IMR-90 (cell line): ENCODE results near the gene ARMH4.

Source experiments
- BHLHE40 ChIP-seq: fragments of 150-350 bp; IDR thresholded peaks from 2 replicates; pipeline ENCODE4 v1.6.1; 2016; ENCODE audit warnings: mild to moderate bottlenecking, low read depth, low read length
- CEBPB ChIP-seq: IDR thresholded peaks from 2 replicates; pipeline ENCODE4 v1.6.1; 2012; ENCODE audit warnings: low read depth, low read length, improper control_type of control experiment
- CHD1 ChIP-seq: IDR thresholded peaks from 2 replicates; pipeline ENCODE4 v1.6.1; 2012; ENCODE audit warnings: low read depth, low read length, improper control_type of control experiment
- MAFK ChIP-seq: IDR thresholded peaks from 2 replicates; pipeline ENCODE4 v1.6.1; 2012; ENCODE audit warnings: low read depth, low read length, improper control_type of control experiment
- POLR2A ChIP-seq: IDR thresholded peaks from 2 replicates; pipeline ENCODE4 v1.6.1; 2012; ENCODE audit warnings: mild to moderate bottlenecking, low read depth, low read length
- RAD21 ChIP-seq: IDR thresholded peaks from 2 replicates; pipeline ENCODE4 v1.6.1; 2012; ENCODE audit warnings: low read length, improper control_type of control experiment
- RCOR1 ChIP-seq: IDR thresholded peaks from 2 replicates; pipeline ENCODE4 v1.6.1; 2012; ENCODE audit warnings: mild to moderate bottlenecking, low read length, improper control_type of control experiment; ENCODE audit not compliant: insufficient replicate concordance
- RFX5 ChIP-seq: IDR thresholded peaks from 2 replicates; pipeline ENCODE4 v1.8.0; 2012; ENCODE audit warnings: low read depth, mild to moderate bottlenecking, low read length, moderate library complexity
- TF ChIP-seq, protein P1 (sequence below): conservative IDR thresholded peaks from 2 replicates; pipeline ENCODE4 v1.5.1; 2012; ENCODE audit warnings: mild to moderate bottlenecking, low read depth, low read length, improper control_type of control experiment
- TF ChIP-seq, protein P2 (sequence below): fragments of 150-350 bp; IDR thresholded peaks from 2 replicates; pipeline ENCODE4 v1.6.1; 2017; ENCODE audit warnings: mild to moderate bottlenecking, antibody characterized with exemption, low read length, low read depth

DNA sequence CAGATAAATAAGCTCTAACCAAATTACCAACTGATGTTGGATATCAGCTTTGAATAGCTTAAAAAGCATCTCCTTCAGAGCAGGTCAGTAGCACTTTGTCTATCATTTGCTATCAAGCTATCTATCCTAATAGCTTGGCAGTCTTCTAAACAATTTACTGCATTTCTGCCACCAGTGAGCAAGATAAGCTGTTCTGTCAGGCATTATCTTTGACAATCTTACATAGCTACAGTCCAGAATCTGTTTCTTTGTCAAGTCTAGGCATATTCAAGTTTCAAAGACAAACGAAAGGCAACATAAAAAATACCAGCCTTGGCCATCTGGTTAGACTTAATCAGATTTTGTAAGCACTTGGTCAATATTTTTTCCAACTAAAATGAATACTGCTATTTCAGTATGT lies 5.6 kb downstream of the ARMH4 start:
- TF ChIP-seq, protein P1, sequence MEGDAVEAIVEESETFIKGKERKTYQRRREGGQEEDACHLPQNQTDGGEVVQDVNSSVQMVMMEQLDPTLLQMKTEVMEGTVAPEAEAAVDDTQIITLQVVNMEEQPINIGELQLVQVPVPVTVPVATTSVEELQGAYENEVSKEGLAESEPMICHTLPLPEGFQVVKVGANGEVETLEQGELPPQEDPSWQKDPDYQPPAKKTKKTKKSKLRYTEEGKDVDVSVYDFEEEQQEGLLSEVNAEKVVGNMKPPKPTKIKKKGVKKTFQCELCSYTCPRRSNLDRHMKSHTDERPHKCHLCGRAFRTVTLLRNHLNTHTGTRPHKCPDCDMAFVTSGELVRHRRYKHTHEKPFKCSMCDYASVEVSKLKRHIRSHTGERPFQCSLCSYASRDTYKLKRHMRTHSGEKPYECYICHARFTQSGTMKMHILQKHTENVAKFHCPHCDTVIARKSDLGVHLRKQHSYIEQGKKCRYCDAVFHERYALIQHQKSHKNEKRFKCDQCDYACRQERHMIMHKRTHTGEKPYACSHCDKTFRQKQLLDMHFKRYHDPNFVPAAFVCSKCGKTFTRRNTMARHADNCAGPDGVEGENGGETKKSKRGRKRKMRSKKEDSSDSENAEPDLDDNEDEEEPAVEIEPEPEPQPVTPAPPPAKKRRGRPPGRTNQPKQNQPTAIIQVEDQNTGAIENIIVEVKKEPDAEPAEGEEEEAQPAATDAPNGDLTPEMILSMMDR: no peak
- TF ChIP-seq POLR2A: no peak
- TF ChIP-seq BHLHE40: no peak
- TF ChIP-seq RAD21: no peak
- TF ChIP-seq CEBPB: no peak
- TF ChIP-seq RCOR1: no peak
- TF ChIP-seq MAFK: no peak
- TF ChIP-seq, protein P2, sequence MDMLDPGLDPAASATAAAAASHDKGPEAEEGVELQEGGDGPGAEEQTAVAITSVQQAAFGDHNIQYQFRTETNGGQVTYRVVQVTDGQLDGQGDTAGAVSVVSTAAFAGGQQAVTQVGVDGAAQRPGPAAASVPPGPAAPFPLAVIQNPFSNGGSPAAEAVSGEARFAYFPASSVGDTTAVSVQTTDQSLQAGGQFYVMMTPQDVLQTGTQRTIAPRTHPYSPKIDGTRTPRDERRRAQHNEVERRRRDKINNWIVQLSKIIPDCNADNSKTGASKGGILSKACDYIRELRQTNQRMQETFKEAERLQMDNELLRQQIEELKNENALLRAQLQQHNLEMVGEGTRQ: no peak
- TF ChIP-seq RFX5: no peak
- no peak for TF ChIP-seq CHD1
